HTERT RPE-1 (cell line): ENCODE results near the gene ACOT9.
"Not testable (repeated sequence)": the region's sequence is repeated elsewhere in the genome, so short reads cannot be mapped to it uniquely, and the experiment has no call there.

Experiments used
- in situ Hi-C: fragments of 300-500 bp; cut with MboI; formaldehyde crosslinking; loops from 4 replicates; pipeline ENCODE4 v1.14.3; 2020; ENCODE audit warnings: low sequenced_read_pairs

Gene ACOT9

DNA sequence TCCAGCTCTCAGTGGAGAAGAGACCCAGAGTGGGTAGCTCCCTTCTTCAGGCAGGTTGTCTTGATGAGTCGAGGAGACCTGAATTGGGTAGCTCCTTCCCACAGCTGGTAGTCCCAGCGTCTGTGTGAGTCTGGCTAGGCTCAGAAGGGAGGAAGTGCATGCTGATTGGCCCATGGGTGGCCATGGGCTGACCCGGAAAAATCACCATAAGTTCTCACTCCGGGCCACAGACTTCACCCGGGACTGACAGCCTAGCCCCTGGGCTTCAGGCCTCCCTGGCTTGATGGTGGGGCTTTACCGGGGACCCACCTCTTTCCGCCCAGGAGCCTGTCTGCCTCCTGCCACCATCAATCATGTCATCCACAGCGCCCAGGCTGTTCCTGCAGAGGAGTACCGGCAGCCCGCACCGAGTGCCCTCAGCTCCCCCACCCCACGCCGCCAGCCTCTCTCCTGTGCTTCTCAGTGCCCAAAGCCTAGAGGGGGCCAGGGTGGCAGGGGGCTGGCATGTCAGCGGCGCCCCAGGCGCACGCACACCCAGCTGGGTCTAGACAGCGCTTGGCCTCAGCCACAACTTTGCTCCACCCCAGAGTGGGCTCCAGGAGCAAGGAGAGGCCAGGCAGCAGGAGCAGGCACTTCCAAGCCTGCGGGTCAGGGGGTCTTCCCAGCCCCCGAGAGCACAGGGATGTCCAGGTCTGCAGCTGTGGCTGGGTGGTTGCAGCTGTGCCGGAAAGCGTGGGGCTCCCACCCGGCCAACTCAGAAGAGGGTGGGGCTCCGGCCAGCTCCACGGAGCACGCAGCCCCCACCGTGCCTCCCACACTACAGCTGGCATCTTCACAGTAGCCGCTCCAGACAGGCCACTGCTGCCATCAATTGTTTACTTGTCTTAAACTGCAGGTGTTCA is 23.8 kb upstream of the ACOT9 start:
- in situ Hi-C loops = no loop called here

DNA sequence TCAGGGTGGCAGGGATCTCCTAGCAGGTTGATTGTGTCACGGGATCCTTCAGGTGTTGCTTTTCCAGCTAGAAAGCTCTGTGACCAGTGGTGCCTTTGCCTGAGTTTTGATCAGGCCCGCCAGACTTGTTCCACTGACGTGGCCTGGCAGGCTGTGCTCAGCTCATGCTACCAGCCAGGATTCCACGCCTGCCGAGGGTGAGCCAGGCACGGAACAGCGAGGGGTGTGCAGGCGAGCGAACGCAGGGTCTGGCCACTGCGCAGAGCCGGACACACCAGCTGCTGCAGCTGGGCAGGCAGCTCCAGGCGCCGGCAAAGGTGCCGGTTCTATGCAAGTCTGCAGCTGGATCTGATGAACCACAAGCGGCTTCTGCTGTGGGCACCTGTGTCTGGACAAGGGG is 22.8 kb upstream of the ACOT9 start:
- in situ Hi-C loops = no loop called here

DNA sequence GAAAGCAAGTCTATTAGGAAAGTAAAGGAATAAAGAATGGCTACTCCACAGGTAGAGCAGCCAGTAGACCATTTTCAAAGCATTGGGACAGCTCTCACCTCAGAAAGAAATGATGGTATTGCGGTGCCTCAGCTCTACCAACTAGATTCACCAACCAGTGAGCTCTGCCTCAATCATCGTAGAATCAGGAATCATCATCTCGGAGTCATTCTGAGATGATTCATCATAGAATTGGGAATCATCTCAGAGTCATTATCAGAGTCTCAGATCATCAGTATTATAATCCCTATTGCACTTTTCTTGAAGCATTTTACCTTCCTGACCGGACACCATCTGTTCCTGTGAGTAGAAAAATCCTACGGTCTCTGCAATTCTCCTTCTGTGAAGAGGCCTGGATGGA is 22.4 kb upstream of the ACOT9 start:
- in situ Hi-C loops = no loop called here

DNA sequence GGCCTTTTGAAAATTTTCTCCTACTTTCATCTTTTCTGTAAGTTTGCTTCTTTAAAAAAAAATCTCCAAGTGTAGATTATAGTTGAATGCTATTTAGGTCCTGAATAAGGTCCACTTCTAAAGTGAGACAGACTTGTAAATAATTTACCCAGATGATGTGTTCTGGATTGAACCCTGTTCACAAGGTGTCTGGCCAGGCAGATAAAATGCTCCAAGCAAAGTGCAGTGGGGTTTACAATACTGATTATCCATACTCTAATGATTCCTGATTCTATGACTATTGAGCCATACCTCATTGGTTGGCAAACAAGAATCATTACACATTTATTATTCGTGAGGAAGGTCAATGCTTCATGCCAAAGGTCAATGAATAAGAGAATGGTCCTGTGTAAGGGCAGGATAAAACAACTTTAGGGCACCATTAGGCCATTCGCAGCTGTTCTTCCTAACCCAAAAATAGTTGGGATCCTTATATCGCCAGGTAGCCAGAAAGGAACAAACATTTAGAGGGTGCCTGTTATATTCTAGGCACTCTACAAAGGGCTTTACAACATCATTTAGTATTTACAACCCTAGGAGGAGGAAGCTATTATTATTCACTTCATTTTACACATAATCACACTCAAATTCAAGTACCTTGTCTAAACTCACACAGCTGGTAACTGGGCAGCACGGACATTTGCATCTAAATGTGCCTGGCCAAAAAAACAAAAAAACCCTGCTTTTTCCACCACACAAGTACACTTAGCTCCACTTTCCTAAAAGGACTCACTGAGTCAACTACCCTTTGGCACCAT is 21.3 kb upstream of the ACOT9 start:
- in situ Hi-C loops = no loop called here

DNA sequence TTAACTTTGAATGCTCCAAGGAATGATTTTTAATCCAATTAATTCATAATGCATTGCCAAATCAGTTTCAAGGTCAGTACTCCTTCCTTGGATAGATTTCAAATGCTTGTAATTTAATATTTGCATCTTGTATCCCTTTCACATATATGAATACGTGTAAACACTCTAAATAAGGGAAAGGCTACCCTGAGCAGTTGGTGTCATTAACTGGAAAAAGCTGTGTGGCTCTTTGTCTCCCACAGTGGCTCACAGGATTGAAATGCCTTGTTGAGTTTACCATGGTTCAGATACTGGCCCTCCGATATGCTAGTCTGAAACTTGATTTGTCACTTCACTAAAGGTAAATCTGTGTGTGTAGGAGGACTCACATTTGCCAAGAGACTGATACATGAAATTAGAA is 16.7 kb upstream of the ACOT9 start:
- in situ Hi-C loops = no loop called here

DNA sequence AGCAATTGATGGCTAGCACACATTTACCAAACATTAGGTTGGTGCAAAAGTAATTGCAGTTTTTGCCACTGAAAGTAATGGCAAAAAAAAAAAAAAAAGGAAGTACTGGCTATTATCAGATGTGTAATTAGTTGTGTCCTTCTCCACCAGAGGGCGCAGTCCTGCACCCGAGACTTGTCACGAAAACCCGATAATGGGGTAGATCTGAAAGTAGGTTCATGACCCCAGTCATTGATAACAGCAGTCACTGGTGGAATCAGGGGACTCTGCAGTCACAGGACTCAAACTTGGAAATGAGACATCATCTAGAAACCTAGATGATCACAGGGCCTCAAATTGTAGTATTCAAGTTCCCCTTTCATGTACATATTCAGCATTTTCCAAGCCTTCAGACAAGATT is 13.1 kb upstream of the ACOT9 start:
- in situ Hi-C loops = no loop called here

DNA sequence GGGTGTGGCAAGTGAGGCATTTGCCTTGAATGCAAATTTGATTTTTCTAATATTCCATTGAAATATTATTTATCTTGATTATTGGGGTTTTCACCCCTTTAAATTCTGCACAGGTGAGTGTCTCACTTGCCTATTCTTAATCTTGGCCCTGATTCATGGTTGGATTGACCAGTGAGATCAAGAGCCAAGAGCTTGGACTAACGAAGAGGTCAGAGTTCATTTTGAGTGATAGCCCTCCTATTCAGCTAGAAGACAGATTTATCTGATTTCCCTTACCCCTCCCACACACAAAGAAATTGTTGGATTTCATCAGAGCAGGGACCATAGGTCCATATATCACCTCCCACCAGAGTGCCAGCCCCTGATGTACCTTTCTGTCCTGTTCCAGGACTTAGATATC is 11.6 kb upstream of the ACOT9 start:
- in situ Hi-C loops = no loop called here

DNA sequence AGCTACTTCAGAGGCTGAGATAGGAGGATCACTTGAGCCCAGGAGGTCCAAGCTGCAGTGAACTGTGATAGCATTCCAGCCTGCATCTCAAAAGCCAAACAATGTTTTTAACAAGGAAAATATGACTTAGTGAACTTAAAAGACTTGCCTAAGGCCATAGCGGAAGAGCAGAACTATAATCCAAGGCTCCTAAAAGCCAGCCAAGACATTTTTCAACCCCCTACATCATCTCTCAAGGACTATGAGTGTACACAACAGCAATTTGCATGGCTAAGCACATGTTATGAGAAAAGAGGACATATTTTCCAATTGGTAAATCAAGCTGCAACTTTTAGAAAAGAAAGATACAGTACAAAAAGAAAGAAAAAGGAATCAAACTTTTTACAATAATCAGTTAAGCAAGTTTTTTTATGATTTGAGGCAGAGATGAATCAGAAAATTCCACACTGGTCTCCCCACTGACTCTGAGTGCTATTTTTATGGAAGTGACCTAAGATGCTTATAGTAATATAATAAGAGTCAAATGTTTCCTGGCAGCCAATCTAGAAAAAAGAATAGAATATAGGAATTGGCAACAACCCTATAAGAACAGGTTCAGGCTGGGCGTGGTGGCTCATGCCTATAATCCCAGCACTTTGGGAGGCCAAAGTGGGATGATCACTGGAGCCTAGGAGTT is 9.8 kb upstream of the ACOT9 start:
- in situ Hi-C loops = no loop called here

DNA sequence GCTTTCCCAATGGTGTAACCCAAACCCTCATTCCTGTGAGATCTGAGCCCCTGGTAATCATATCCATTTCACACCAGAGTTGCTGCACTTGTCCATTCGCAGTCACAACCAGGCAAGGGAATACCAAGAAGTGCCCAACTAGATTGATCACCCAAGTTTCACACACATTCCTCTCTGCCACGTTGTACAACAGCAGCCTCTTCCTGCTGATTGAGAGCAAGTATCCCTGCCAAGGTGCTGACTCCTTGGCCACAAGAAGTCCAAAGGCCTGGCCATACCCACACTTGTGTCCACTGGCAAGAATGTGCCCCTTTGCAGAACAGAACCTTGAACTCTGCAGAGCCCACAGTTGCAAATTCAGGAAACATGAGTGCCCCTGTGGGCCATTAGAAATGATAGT is 6.5 kb upstream of the ACOT9 start:
- in situ Hi-C loops = no loop called here

DNA sequence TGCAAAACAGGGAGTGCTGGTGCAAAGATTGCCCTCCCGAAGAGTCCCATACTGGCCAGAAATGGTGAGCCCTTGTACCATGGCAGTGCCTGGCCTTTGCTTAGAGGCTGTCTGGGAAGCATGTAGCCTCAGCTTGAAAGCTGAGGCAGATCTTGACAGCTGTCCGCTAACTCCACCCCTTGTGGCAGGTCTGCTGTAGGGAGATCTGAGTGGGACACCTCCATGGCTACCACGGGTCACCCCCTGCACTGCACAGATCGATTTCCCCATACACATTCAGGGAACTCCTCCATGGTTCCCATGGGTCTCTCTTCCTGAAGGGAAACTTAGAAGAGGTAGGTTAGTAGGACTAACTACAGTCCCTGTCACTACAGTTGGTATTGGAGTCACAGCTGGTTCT is 6.1 kb upstream of the ACOT9 start:
- in situ Hi-C loops = no loop called here

DNA sequence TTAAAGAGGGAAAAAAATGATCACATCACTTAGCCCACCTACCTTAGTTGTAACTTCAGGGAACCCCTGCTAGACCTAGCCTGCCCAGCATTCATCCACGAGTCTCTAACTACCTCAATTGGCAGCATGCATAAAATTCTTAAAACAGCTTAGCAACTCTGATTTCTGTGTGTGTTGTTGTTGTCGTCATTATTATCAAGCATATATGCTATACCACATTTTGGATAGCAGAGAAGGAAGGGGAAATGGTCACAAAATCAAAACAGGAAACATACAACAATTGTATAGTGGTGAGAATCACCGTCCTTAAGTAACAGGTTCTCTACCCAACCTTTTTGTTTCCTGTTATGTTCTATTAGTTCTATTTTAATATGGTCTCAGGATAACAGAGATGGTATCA is 2.7 kb upstream of the ACOT9 start:
- in situ Hi-C loops = no loop called here

DNA sequence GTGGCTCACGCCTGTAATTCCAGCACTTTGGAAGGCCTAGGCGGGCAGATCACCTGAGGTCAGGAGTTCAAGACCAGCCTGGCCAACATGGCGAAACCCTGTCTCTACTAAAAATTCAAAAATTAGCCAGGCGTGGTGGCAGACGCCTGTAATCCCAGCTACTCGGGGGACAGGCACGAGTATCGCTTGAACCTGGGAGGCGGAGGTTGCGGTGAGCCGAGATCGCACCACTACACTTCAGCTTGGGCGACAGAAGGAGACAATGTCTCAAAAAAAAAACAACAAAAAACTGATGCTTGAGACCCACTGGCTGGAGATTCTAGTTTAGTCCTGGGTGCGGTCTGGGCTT is 521 bp upstream of the ACOT9 start:
- in situ Hi-C loops = not testable (repeated sequence)

DNA sequence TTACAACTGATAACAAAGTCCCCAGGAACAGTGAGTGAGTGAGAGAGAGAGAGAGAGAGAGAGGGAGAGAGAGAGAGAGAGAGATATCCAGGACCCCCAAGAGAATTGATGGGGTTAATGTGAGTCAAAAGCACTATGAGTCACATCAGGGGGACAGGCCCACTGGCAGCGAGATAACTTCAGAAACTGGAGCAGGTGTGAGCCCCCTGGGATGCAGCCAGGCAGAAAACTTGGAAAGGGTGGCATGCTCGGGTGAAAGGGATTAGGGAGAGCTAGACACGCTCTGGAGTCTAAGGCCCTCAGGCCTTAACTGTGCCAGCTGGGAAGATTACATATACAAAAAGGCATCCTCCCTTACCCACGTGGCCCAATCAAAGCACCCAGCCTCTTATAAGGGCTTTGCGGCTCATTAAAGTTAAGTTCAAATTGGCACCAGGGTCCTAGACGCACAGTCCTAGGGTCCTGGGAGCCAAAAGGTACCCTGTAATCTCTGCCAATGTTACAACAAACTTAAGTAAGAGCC is 841 bp downstream of the ACOT9 start:
- in situ Hi-C loops = no loop called here

DNA sequence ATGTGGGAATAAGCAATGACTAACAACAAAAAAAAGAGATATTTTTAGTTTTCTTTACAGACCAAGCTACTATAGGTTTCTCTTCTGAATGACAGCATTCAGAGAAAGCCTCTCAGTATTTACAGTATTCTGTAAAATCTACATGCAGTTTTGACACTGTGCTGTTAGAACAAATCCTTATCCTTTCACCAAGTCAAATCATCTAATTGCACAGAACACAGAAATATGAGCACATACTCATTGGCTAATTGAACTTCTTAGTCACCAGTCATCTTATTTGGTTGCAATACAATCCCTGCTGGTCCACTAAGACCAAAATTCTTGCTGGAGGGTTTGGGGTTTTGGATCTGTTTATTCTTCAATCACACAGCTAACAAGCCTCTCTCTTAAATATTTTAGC is 5.7 kb downstream of the ACOT9 start:
- in situ Hi-C loops = no loop called here

DNA sequence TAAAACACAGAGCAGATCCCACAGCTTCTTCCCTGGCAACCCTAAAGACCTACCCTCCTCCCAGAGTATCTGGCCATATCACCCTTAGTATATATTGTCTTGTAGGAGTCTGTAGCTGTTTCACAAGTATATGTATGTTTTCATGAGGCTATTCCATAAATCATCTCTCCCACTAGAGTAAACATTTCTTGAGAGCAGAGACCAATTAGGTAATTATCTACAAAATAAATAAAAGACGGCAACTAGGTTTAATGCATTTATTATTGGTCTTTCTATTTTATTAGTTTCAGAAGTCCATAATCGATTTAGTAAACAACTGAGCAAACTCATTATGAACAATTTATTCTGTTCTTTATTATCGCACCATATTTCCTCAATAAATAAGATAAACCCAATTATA is 7.0 kb downstream of the ACOT9 start:
- in situ Hi-C loops = no loop called here

DNA sequence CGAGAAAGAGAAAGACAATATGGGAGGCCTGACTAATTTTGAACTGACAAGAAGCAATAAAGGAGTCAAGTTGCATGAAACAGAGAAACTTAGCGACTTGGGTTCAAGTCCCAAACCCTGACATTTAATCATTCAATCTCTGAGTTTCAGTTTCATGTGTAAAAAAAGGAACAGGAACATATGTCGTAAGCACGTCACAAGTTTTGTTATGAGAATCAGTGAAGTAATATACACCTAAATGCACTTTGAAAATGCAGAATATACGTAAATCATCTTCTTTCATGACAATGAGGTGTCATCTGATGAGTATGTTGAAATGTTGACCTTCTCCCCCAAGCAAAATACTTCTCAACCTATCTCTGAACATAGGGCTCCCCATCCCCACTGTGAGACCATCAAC is 10.4 kb downstream of the ACOT9 start:
- in situ Hi-C loops = no loop called here

DNA sequence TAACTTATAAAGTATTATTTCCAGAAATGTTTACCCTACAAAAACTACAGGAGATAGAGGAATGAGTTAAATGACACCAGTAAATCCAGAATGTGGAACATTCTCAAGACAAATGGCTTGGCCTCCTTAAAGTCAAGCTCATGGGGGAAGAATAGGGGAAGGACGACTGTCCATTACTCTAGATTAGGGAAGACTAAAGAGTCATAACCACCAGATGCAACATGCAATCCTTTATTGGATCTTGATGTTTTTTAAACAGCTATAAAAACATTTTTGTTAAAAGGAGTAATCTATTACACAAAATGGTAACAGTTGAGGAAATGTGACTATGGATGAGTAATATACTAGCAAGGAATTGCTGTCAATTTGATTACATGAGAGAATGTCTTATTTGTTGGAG is 11.1 kb downstream of the ACOT9 start:
- in situ Hi-C loops = no loop called here

DNA sequence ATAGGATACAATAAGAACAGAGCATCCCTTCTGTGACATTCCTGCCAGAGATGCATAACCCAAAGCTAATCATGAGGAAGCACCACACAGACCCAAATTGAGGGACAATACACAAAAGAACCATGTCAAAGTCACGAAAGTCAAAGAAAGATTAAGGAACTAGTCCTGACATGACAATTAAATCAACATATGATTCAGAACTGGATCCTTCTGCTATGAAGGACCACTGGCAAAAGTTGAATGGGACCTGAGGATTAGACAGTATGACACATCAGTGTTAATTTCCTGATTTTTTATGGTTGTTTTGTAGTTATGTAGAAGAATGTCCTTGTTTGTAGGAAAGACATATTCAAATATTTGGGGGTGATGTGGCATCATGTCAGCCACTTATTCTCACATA is 13.9 kb downstream of the ACOT9 start:
- in situ Hi-C loops = no loop called here

DNA sequence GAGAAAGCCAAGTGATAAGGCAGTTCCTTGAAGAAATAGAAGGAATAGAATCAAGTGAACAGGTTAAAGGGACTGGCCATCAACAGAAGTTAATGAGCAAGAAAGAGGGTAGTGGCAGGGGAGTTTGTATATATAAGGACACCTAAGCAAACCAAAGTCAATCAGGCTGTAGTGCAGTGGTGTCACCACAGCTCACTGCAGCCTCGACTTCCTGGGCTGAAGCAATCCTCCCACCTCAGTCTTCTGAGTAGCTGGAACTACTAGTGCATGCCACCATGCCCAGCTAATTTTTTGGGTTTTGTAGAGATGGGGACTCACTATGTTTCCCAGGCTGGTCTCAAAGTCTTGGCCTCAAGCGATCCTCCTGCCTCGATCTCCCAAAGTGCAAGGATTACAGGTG is 15.9 kb downstream of the ACOT9 start:
- in situ Hi-C loops = no loop called here

DNA sequence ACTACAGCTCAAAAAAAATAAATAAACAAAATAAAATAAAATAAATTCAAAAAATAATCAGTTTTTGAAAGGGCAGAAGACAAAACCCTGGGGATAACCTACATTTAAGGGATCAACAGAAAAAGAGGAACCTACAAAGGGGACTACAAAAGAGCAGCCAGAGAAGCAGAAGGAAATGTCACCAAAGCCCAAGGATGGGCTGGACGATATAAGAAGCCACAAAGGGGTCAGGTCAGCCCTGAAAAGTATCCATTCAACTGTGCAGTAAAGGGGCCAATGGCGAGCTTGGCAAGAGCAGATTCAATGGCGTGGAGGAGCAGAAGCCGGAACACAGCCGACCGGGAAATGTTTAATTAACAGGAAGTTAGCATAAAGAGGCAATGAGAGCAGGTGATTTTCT is 16.9 kb downstream of the ACOT9 start:
- in situ Hi-C loops = no loop called here

DNA sequence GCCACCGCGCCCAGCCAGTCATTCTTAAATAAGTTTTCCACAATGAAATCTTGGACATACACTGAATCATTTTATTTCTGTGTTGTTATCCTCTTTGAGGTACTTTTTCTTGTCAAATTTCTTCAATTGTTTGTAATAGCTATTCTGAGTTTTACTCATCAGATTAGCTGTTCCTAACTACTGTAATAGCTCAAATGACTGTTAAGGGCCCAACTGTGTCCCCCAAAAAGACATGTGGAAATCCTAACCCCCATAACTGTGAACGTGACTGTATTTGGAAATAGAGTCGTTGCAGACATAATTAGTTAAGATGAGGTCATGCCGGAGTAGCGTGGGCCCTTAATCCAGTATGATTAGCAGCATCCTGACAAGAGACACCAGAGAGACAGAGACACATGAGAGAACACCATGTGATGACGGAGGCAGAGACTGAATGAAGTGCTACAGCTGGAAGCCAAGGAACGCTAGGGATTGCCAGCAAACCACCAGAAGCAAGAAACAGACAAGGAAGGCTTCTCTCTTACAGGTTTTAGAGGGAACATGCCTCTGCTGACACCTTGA is 22.9 kb downstream of the ACOT9 start:
- in situ Hi-C loops = no loop called here
